Effector CD8-positive, alpha-beta T cell (primary cell): ENCODE data around the gene RBPJL.

Experiments
- DNase-seq: peaks from one replicate; lab custom pipeline; 2025; lab: John Stamatoyannopoulos, UW

The RBPJL gene

GRCh38 chr20:45293041-45294002 lies 13.3 kb upstream of the RBPJL start:
- DNase-seq = peak; percentile 47

DNA sequence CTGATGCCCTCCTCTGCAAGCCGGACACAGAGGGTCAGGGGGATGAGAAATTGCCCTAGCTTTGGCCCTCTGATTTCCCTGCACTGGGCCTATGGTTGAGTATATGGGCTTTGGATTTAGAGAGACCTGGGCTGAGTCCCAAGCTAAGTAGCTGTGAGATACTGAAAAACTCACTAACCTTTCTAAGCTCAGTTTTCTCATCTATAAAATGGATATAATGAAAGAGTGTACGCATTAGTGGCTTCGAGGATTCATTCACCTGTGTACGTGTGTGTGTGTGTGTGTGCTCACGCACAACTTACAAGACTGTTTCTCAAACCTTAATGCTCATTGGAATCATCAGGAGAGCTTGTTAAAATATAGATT lies 12.7 kb upstream of the RBPJL start:
- DNase-seq = no peak

- DNase-seq = no peak
Observed at GRCh38 chr20:45294659-45295058, 12.0 kb upstream of the RBPJL start.

DNA sequence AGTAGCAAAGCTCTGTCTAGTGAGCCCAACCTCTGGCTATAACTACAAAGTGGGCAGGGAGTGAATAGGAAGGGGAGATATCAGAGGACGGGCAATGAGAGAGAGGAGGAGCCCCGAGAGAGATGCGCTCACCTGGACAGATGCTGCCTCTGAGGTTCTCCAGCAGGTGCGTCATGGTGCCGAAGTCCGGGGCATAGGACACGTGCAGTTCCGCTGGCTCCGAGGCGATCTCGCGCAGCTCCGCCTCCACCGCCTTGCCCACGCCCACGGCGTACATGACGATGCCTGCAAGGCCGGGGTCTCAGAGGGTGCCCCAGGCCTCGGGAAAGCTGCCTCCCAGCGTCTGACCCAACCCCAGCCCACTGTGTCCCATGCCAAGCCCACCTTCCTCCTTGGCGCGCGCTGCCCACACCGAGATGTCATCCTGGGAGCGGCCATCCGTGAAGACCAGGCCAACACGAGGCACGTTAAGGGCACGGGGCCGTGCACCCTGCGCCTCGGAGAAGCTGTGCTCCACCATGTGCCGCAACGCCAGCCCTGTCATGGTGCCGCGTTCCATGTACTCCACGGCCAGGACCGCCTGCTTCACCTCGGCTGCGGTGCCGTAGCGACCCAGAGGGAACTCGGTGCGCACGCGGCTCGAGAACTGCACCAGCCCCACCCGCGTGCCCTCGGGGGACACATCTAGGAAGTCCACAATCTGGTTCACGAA lies 8.7 kb upstream of the RBPJL start:
- no peak for DNase-seq

- no peak for DNase-seq
Observed at GRCh38 chr20:45299786-45300185, 6.9 kb upstream of the RBPJL start.

DNA sequence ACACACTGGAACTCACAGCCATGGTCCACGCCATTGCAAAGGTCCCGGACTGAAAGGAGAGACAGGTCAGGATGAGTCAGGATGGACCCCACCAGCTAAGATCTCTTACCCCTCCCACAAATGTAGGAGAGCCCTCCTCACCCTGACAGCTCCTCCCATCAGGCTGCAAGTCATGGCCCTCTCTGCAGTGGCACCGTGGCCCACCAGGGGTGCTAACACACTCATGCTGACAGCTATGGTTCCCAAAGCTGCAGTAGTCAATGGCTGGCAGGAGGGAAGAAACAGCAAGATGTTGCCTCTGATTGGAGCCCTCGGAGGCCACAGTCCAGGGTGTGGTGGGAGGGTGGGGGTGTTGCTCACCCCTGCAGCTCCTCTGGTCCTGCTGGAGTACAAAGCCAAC lies 5.7 kb upstream of the RBPJL start:
- no peak for DNase-seq

DNA sequence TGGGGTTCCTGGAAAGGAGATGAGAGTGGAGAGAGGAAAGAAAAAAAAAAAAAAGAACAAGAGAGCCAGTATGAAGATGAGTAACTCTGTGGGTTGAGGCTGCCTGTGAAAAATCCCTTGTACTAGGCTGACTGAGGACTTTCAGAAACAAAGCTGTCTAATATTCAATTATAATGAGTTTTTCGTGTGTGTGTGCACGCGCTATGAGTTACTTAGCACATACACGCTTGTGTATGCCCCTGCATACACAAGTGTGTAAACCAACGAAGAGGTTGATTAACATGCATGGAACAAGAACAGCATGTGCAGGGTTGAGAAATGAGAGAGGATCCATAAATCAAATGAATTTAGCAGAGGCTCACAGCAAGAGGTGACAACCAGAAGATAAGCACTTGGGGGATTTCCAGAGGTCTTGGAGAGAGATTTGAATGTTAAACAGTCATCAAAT lies 4.8 kb upstream of the RBPJL start:
- DNase-seq = no peak

DNA sequence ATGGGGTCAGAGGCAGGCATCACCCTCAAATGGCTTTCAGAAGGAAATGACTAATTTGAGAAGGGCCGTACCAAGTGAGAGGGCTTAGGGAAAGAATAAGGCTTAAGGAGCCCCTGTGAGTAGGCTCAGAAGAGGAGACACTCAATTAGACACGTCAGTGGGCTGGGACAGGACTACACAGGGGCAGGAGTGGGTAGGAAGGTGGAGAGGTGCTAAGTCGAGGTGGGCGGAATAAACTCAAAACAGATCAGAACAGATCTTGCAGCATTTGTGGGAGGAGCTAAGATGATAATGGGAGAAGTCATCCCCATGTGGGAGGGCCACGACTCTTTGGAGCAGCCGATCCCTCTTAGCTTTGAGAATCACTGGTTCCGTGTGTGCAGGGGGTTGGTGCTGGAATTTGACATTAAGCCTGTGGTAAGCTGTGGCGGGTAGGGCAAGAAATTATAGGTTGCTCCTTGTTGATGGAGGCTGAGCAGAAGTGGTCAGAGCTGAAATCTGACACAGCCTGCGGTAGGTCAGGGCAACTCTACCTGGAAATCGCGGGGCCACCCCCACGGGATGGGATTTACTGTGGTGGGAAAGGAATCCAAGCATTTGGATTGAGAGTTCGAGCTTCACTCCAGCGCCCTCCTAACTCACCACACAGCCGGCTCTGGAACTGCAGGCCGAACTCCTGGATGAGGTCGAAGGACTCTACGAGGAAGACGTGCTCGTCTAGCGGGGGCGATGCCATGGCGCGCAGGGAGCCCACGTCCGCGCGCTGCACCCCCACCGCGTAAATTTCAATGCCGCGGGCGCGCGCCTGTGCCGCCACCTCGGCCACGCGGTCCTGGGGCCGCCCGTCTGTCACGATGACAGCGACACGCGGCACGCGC lies 2.8 kb upstream of the RBPJL start:
- DNase-seq = no peak

- DNase-seq = no peak
Observed at GRCh38 chr20:45304464-45304999, 2.1 kb upstream of the RBPJL start.

- no peak for DNase-seq
Observed at GRCh38 chr20:45305262-45305661, 1.4 kb upstream of the RBPJL start.

DNA sequence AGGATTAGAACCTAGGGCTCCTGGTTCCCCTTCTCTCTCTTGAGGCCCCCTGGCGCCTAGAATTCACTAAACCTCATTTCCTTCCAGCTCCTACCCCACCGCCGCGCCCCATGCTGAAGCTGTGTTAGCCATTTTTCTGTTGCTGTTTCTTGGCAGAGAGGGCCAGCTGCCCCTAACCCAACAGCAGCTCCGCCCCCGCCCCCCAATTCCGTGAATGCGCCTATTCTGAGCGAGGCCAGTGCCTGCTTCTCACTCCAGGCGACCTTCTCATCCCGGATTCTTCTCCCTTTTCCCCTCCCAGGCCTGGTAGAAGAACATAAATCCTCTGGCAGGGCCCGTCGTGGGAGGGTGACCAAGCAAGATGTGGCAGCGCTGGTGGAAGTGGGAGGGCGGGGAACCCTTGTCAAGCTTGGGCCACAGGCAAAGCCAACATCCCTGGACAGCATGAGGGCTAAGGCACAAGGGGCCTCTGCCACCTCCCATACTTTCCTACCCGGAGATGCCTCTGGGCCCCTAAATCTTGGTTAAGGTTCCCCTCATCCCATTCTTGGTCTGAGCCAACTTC lies 518 bp downstream of the RBPJL start:
- DNase-seq = no peak

DNA sequence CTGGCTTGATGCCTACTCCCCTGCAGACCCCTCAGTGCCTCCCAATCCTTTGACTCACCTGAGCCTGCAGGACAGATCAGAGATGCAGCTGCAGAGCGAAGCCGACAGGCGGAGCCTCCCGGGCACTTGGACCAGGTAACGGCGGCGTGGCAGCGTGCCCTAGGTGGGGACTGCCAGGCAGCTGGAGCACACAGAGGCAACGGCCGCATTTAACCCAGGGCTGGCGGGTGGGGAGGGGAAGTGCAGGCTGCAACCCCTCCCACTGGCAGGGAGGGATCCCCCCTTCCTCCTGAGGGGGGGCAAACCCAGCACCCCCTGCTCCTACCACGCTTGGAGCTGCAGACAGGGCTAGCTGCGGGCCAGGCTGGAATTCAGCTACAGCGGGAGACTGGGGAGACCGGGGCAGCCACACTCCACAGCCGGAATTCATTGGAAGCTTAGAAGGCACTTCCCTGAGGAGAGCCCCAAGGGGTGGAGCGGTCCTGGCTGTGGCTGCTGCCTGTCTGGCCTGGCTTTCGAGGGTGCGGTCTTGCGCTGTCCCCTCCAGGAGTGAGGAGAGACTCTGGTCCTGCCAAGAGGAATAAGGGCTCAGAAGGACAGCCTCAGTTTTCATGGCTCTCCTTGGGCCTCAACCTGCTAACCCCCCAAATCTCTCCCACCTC lies 1.6 kb downstream of the RBPJL start, which contains the start of gene MATN4:
TSS of gene MATN4 (minus strand) at position 183 of the 662 bp plus-strand sequence. CDS start 2,717 bp downstream, outside the sequence.
- DNase-seq = no peak

DNA sequence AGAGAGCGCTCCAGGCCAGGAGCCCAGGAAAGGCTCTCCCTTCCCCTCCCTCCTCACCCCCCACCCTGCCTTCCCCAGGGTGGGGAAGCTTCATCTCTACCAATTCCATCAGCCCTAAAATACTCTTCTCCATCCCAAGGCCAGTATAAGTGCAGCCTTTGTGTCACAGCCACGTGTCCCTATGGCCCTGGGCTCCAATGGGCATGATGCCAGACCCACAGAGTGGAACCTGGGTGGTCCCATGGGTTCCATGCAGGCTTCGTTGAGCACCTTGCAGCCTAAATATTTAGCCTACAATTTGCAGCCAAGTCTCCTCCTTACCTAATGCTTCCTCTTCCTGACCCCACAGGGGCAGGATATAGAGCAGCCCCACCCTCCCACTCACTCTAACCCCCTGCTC lies 2.4 kb downstream of the RBPJL start:
- no peak for DNase-seq

DNA sequence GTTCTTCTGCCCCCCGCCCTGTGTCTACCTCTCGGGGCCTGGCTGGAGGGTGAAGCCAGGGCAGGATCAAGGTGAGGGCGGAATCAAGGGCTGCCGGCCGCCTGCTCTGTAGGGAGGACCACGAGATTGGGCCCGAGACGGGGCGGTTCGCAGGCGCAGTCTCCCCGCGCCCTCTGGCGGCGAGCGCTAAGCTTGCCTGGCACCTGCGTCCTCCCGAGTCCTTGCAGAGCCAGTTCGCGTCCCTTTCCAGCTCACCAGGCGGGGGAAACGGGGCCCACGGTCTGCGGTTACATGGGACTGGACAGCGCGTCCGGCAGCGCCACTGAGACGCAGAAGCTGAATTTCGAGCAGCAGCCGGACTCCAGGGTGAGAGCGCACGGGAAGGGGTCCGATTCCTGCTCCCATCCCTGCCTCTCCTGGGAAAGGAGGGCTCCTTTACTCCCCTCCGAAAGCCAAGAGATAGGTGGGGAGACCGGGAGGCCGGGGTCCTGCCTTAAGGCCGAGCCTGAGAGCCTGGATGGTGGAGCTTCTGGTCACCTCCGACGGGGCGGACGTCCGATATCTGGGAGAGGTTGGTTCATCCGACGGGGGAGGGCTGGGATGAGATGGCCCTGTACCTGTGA lies 5.1 kb downstream of the RBPJL start:
- DNase-seq = peak; percentile 14

DNA sequence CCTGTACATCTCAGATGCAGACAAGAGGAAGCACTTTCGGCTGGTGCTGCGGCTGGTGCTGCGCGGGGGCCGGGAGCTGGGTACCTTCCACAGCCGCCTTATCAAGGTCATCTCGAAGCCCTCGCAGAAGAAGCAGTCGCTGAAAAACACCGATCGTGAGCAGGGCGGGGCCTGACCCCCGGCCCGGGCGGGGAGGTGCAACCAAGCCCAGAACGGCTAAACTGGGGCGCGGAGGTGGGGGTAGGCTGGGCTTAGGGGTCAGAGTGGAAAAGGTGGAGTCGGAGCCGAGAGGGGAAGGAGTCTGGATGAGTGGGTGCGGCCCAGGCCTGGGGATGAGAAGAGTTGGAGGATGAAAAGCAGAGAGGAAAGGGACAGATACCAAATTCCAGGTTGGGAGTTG lies 5.6 kb downstream of the RBPJL start:
- DNase-seq = no peak

GRCh38 chr20:45313065-45313695 lies 6.5 kb downstream of the RBPJL start:
- no peak for DNase-seq

DNA sequence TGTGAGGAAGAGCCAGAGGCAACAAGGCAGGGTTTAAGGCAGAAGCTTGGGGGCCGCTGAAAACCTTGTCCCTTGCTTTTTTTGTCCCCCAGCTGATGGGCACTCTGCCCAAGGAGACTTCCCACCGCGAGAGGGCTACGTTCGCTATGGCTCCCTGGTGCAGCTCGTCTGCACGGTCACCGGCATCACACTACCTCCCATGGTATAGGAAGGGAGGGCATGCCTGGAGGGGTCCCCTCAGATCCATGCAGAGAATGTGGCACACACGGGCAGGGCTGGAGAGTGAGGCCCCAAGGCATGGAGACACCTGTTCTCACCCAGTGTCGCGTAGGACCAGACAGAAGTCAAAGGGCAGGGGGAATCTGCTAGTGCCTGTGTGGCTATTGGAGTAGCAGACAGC lies 7.3 kb downstream of the RBPJL start:
- DNase-seq = no peak

- no peak for DNase-seq
Observed at GRCh38 chr20:45315672-45316071, 9.0 kb downstream of the RBPJL start.

GRCh38 chr20:45316150-45317080 lies 9.8 kb downstream of the RBPJL start:
- DNase-seq = no peak
